ENCODE measurements around the gene CNTN2.

Gene CNTN2

DNA sequence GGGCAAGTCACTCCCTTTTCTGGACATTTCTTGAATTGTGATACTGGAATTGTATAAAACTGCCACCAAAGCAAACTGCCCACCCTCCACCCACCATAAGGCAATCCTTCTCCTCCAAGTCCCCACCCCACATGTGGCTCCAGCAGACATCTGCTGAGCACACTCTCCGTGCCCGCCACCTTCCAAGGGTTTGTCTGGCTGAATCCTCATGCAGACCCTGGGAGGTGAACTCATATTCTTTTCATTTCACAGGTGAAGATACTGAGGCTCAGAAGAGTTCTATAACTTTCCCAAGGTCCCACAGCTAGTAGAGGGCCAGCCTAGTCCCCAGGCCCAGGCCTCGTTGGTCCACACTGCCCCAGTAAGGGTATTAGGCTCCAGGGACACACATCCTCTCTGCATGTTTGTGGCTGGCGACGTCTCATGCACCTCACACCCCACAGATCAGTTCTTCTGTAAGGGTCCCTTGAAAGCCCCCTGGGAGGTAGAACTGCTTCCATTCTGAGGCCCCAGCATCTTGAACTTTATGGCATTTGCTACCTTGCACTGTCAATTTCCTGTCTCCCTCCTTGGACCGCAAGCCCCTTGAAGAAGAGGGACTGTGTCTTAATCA, 14.1 kb downstream of the CNTN2 start:
- no peak for DNase-seq (ENCODE audit: low spot score)

DNA sequence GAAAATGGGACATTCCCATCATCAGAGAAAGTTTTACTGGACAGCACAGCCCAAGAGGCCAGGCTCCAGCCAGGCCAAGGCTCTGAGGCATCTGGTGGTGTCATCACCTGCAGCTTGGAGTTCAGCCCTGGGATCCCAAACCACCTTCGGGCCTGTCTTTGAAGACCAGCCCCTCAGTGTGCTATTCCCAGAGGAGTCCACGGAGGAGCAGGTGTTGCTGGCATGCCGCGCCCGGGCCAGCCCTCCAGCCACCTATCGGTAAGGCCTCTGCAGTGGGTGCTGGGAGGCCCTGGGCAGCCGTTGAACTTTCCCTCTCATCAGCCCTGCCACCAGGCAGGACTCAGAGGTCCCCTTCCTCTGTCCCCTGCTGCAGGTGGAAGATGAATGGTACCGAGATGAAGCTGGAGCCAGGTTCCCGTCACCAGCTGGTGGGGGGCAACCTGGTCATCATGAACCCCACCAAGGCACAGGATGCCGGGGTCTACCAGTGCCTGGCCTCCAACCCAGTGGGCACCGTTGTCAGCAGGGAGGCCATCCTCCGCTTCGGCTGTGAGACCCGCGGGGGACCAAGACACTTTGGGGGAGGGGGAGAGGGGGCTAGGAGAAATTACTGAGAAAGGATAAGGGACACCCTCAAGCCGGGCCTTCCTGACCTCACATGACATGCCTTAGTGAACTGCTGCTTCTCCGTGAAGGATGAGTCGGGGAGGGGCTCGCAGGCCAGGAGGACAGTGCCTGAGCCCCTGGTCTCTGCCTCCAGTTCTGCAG, 15.0 kb downstream of the CNTN2 start:
- DNase-seq (ENCODE audit: low spot score), result no peak

DNA sequence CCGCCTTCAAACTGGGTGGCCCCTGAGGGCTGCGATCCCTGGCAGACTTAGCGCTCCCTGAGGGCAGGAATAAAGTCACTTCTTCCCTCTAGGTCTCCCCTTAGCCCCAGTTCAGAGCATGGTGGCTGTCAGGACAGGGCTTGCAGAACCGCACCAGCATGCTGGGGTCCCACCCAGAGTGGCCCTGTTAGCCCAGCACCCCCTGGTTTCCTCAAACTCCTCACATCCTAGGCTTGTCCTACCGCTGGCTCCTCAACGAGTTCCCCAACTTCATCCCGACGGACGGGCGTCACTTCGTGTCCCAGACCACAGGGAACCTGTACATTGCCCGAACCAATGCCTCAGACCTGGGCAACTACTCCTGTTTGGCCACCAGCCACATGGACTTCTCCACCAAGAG, 15.8 kb downstream of the CNTN2 start:
- no peak for DNase-seq (ENCODE audit: low spot score)

DNA sequence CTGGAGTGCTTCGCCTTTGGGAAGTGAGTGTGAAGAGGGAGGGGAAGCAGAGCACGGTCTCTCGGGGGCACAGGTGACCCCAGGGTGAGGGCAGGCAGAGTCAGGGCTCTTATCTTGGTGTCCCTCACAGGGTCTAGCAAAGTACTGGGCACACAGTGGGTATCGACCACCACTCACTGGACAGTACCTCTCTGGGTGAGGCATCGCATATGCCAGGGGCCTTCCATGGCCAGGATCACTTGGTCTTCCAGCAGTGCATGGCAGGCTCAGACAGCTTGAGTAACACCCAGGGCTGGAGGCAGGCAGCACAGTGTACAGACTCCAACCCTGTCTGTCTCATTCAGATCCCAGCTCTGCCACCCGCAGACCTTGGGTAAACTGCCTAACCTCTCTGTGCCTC, 16.6 kb downstream of the CNTN2 start:
- DNase-seq (ENCODE audit: low spot score), result no peak

DNA sequence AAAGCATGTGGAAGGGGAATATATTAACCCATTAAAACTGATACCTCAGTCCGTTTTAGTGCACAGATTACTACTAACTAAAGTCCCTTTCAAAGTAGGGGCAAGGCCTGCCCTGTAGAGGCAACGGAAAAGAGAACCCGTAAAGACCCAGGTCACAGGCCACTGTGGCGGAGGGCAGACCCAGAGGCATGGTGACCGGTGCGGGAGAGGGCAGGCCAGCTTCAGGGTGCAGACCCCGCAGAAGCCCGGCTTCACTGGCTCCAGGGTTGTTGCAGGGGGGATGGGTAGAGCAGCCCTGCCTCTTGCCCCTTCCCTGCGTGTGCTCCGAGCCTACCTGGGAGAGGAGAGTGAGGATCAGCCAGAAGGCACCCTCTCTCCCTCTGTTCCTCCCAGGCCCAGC, 17.7 kb downstream of the CNTN2 start:
- no peak for DNase-seq (ENCODE audit: low spot score)

DNA sequence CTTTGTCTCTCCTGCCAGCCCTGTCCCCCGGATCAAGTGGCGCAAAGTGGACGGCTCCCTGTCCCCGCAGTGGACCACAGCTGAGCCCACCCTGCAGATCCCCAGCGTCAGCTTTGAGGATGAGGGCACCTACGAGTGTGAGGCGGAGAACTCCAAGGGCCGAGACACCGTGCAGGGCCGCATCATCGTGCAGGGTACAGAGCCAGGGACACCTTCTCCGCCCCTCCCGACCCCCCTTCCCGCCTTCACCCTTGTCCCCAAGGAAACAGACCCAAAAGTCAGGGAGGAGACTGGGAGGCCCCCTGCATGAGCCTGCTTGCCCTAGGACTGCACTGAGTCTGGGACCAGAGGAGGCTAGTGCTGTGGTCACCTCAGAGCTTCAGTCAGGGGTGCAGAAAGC, 18.2 kb downstream of the CNTN2 start:
- no peak for DNase-seq (ENCODE audit: low spot score)

DNA sequence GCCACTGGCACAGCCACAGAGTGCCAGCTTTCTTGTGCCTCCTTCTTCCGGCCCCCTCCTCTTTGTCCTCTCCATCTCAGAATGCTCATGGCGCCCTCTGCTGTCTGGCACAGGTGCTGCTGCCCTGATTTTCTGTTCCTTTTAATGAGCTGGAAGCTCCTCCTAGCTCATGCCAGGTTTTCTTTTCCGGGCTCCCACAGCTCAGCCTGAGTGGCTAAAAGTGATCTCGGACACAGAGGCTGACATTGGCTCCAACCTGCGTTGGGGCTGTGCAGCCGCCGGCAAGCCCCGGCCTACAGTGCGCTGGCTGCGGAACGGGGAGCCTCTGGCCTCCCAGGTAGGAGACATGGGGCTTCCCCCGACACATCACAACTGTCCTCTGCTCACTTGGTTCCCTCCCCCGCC, 18.7 kb downstream of the CNTN2 start:
- peak; percentile 58 for DNase-seq (ENCODE audit: low spot score)

DNA sequence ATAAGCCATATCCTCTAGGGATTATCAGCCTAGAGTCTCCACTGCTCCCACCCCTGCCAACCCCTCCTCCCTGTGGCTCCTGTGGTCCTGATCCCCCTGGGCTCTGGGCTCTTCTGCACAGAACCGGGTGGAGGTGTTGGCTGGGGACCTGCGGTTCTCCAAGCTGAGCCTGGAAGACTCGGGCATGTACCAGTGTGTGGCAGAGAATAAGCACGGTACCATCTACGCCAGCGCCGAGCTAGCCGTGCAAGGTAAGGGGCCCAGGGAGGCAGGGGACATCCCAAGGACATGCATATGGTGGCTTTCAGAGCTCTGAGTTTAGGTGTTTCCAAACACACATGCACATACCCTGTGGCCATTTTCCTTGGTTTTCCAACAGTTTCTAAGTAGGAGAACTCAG, 19.3 kb downstream of the CNTN2 start:
- DNase-seq (ENCODE audit: low spot score), result no peak

DNA sequence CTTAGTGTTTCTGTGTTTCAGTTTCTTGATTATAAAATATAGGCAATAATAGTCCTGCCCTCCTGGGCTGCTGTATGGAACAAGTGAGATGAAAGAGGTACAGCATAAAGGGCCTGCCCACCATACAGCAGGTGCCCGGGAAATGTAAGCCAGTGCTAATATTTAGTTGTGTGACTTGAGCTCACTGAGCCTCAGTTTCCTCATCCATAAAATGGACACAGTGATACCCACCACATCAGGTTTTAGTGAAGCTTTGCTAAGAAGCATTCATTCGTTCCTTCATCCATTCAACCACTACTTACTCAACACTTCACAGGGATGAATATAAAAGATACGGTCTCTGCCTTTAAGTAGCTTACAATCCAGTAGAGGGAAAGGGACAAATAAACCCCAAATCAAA, 19.9 kb downstream of the CNTN2 start:
- DNase-seq (ENCODE audit: low spot score), result no peak

DNA sequence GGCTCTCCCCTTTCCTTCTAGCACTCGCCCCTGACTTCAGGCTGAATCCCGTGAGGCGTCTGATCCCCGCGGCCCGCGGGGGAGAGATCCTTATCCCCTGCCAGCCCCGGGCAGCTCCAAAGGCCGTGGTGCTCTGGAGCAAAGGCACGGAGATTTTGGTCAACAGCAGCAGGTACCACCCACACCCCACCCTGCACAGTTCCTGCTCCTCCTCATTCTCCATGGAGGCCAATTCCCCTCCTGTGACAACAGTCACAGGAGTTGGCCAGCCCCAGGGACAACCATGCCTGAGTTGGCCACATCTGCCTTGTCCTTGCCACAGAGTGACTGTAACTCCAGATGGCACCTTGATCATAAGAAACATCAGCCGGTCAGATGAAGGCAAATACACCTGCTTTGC, 21.3 kb downstream of the CNTN2 start:
- DNase-seq (ENCODE audit: low spot score), result no peak

DNA sequence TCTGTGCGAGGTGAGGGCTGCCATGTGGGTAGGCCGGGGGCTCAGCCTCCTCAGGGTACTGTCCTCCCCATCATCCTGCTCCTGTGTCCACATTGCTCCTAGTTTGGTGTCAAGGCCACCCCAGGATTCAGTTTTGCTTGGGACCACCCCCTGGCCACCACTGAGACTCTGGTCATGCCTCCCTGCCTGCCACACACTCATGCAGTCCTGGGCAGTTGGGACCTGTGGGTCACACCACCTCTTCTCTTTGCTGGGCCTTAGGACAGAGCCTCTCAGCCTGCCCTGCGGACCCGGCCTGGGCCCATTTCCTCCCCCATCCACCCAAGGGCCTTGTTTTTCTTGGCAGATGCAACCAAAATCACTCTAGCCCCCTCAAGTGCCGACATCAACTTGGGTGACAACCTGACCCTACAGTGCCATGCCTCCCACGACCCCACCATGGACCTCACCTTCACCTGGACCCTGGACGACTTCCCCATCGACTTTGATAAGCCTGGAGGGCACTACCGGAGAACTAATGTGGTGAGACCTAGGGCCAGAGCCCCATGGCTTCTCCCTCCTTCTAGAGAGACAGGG, 21.8 kb downstream of the CNTN2 start:
- no peak for DNase-seq (ENCODE audit: low spot score)

DNA sequence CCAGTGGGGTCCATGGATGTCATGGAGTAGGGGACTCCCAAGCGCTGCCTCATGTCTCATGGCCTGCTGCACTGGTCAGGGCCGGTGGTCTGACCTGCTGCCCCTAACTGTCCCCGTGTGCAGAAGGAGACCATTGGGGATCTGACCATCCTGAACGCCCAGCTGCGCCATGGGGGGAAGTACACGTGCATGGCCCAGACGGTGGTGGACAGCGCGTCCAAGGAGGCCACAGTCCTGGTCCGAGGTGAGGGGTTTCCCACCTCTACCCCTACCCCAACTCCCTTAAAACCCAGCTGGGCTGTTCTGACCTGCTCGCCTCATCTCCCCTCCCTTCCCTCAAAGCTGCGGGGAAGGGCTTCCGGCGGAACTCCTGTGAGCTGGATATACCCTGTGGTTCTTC, 22.7 kb downstream of the CNTN2 start:
- DNase-seq (ENCODE audit: low spot score), result no peak

DNA sequence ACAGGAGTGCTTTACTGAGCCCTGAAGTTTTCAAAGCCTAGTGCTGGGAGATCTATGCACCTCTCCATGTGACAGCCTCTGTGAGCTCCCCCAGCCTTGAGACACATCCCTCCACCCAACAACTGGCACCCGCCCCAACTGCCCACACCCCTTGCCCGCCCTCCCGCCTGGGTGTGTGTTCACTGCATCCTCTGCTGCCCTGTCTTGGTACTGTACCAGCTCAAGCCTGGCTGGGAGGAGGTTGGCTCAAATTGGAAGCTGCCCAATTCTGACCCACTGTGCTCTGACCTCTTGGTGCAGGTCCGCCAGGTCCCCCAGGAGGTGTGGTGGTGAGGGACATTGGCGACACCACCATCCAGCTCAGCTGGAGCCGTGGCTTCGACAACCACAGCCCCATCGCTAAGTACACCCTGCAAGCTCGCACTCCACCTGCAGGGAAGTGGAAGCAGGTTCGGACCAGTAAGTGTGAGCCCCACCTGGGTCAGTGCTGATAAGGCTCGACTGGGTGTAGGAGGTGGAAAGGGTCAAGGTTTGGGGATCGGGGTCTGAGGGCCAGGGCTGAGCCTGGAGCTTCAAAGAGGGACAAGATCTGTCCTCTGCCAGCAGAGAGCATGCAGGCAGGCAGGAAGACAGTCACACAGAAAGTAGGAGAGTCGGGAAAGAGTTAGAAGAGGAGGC, 23.3 kb downstream of the CNTN2 start:
- DNase-seq (ENCODE audit: low spot score), result no peak

DNA sequence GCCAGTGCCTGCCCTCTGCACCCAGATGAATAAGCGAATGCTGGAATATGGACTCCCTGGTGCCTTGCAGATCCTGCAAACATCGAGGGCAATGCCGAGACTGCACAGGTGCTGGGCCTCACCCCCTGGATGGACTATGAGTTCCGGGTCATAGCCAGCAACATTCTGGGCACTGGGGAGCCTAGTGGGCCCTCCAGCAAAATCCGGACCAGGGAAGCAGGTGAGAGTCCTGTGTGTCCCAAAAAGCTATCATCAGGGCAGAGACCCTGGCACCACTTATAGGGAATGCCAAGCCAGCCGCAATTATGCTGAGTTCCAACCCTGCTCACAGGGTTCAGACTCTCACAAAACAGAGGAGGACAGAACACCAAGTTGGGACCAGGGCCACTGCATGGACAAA, 24.0 kb downstream of the CNTN2 start:
- DNase-seq (ENCODE audit: low spot score), result no peak

DNA sequence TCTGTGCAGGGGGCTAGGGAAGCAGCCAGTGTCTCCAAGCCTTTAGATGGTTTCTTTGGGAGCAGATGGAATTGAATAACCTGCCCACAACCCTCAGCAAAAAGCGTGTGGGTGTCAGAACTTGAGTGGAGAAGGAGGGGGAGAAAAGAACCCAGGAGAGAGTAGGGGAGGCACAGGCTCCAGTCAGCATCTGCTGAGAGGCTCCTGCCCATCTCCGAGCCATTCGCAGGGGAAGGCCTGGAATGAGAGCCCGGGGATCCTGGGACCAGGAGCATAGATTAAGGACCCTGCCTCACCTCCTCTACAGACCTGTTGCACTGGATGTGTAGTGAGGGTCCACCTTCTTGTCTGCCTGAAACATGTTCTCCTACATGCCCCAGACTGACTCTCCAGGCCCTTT, 25.0 kb downstream of the CNTN2 start:
- DNase-seq (ENCODE audit: low spot score), result no peak

DNA sequence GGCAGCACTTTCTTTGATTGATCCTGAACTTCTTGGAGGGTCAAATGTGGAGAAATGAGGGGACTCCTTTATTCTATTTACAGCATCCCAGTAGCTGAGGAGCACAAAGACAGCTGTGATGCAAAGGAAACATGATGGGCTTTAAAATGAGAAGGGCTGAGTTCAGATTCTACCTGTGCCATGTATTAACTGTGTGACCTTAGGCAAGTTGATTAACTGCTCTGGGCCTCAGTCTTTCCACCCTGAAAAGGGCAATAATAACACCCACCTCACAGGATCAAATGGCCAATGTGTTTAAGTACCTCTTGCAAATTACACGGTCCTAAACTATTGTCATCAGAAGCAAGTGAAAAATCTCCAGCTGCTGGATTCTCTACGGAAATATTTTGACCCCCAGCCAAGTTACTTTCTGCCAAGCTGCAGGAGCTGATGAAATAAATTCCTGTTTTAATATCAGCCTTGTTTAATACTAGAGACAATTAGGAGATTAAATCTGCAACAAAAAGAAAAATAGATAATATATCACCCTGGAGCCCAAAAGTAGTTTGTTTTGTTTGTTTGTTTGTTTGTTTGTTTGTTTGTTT, 25.5 kb downstream of the CNTN2 start:
- no peak for DNase-seq (ENCODE audit: low spot score)

DNA sequence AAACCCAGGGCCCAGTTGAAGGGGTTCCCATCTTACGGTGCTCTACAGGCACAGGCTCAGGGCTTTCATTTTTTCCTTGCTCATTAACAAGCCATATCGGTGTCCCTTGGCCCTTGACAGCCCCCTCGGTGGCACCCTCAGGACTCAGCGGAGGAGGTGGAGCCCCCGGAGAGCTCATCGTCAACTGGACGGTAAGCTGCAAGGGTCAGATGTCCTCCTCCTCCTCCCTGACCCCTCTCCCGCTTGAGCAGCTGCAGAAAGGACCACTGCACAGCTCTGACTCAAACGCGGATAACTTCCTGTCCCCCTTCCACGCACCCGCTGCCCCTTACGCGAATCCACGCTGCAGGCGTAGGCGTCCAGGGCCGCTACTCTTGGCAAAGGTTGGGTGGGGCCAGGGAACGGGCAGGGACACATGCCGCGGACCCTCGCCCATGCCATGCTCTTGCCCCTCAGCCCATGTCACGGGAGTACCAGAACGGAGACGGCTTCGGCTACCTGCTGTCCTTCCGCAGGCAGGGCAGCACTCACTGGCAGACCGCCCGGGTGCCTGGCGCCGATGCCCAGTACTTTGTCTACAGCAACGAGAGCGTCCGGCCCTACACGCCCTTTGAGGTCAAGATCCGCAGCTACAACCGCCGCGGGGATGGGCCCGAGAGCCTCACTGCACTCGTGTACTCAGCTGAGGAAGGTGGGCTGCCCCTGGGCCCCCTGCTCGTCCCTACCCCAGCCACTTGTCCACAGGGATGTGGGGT, 26.5 kb downstream of the CNTN2 start:
- DNase-seq (ENCODE audit: low spot score), result no peak

DNA sequence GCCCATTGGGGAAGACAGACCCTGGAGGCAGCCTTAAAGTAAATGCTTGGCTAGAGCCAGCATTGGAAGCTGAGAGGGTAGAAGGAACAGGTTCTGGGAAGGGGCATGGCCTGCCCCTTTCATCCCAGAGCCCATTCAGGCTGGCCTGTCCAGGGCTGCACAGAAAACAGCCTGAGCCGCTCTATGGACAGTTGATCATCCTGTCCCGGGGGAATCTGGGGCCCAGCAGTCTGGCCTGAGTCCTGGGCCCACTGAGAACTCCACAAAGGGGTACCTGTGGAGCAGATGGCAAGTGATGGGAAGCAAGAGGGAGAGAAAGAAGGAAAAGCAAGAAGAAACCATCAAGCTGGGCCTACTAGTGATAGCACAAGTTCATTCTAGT, 28.0 kb downstream of the CNTN2 start:
- DNase-seq (ENCODE audit: low spot score), result no peak

DNA sequence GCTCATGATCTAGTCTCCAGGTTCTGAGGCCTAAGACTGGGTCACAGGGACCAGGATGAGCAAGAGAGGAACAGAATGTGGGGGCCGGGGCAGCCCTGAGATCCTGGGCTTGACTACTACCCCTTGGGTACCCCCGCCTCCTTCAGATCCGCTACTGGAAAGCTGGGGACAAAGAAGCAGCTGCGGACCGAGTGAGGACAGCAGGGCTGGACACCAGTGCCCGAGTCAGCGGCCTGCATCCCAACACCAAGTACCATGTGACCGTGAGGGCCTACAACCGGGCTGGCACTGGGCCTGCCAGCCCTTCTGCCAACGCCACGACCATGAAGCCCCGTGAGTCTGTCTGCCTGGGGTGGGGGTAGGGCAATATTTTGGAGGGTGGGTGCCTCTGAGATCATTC, 28.8 kb downstream of the CNTN2 start:
- DNase-seq (ENCODE audit: low spot score), result no peak

DNA sequence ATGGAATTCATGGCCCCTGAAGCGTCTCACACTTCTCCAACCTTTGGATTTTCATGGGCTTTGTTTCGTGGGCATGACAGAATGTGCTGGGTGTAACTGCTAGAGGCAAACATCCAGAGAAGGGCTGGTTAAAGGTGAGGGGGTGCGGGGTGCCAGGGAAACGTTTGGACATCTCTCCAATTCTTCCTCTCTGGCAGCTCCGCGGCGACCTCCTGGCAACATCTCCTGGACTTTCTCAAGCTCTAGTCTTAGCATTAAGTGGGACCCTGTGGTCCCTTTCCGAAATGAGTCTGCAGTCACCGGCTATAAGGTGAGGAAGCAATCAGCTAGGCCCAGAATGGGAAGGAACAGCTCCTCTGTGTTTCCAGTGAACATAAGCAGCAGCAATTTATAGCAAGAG, 29.3 kb downstream of the CNTN2 start:
- no peak for DNase-seq (ENCODE audit: low spot score)

DNA sequence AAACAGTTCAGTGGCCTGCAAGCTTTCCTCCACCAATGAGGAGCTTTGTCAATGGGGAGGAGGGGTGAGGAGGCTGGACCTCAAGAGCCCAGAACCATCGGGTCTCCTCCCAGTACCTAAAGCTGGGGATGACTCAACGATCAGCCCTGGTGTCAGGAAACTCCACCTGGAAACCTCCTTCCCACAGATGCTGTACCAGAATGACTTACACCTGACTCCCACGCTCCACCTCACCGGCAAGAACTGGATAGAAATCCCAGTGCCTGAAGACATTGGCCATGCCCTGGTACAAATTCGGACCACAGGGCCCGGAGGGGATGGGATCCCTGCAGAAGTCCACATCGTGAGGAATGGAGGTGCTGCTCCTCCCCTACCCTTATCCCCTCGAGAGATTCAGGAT, 29.9 kb downstream of the CNTN2 start:
- no peak for DNase-seq (ENCODE audit: low spot score)

DNA sequence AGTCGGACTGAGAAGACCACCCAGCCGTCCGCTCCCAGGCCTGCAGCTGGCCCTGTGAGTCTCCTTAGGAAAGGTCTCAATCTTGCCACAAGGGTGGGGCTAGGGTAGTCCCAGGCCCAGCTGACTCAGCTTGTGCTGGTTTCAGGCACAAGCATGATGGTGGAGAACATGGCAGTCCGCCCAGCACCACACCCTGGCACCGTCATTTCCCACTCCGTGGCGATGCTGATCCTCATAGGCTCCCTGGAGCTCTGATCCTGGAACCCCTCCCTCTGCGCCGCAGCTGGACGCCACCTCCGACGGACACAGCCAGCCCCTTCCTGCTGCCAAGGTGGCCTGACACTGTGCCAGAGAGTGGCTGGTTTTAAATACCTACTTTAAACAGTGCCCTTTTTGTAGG, 30.5 kb downstream of the CNTN2 start:
- DNase-seq (ENCODE audit: low spot score), result no peak

All from CD4-positive, alpha-beta T cell treated with Interleukin-2 at 100 ng/mL for 4 hours (primary cell).